SK-N-SH treated with all-trans-retinoic acid at 6 μM for 48 hours (cell line): Measurements from ENCODE around the gene CDK5RAP2.
A peak's percentile ranks its signal among the peaks of the same experiment; 100 is the strongest.

Source experiments
- ATAC-seq: fragments of 200-7000 bp; cut with Tn5 transposase; 3 replicates; pipeline ENCODE4 v1.9.1; 2020; ENCODE audit warnings: mild to moderate bottlenecking, moderate library complexity
- ARNTL ChIP-seq: fragments of 450-650 bp; formaldehyde crosslinking; IDR thresholded peaks from 2 replicates; pipeline ENCODE4 v1.5.0; 2020; ENCODE audit warnings: low read depth, mild to moderate bottlenecking, moderate library complexity, borderline replicate concordance
- BACH2 ChIP-seq: fragments of 250-450 bp; sonication (Bioruptor Pico); IDR thresholded peaks from 2 replicates; pipeline ENCODE4 v1.9.0; 2021; ENCODE audit warnings: mild to moderate bottlenecking, borderline replicate concordance
- CSDC2 ChIP-seq: fragments of 250-450 bp; sonication (Bioruptor Pico); IDR thresholded peaks from 2 replicates; pipeline ENCODE4 v1.5.0; 2020; ENCODE audit warnings: mild to moderate bottlenecking, moderate library complexity
- CSRNP3 ChIP-seq: fragments of 250-450 bp; sonication (Bioruptor Pico); IDR thresholded peaks from 2 replicates; pipeline ENCODE4 v1.5.1; 2021; ENCODE audit warnings: mild to moderate bottlenecking, moderate library complexity
- ESRRG ChIP-seq: fragments of 250-450 bp; sonication (Bioruptor Pico); IDR thresholded peaks from 2 replicates; pipeline ENCODE4 v1.6.1; 2021; ENCODE audit warnings: mild to moderate bottlenecking
- GLIS3 ChIP-seq: fragments of 250-450 bp; sonication (Bioruptor Pico); IDR thresholded peaks from 2 replicates; pipeline ENCODE4 v1.5.0; 2020; ENCODE audit warnings: mild to moderate bottlenecking, moderate library complexity
- ISL1 ChIP-seq: fragments of 250-450 bp; sonication (Bioruptor Pico); IDR thresholded peaks from 2 replicates; pipeline ENCODE4 v2.1.2; 2022; ENCODE audit warnings: mild to moderate bottlenecking, moderate library complexity
- OSR1 ChIP-seq: fragments of 250-450 bp; sonication (Bioruptor Pico); IDR thresholded peaks from 2 replicates; pipeline ENCODE4 v1.8.0; 2022; ENCODE audit warnings: moderate library complexity, mild to moderate bottlenecking, inconsistent platforms
- PATZ1 ChIP-seq: fragments of 250-450 bp; sonication (Bioruptor Pico); IDR thresholded peaks from 2 replicates; pipeline ENCODE4 v1.8.0; 2020; ENCODE audit warnings: mild to moderate bottlenecking, moderate library complexity, borderline replicate concordance
- POU6F1 ChIP-seq: fragments of 250-450 bp; sonication (Bioruptor Pico); IDR thresholded peaks from 2 replicates; pipeline ENCODE4 v1.8.0; 2021; ENCODE audit warnings: low read depth, mild to moderate bottlenecking, moderate library complexity, borderline replicate concordance
- PPARA ChIP-seq: fragments of 250-450 bp; sonication (Bioruptor Pico); IDR thresholded peaks from 2 replicates; pipeline ENCODE4 v1.5.0; 2020; ENCODE audit warnings: mild to moderate bottlenecking, borderline replicate concordance
- RARB ChIP-seq: fragments of 250-450 bp; sonication (Bioruptor Pico); IDR thresholded peaks from 2 replicates; pipeline ENCODE4 v1.8.0; 2021; ENCODE audit warnings: mild to moderate bottlenecking, moderate library complexity
- SNAI2 ChIP-seq: fragments of 250-450 bp; sonication (Bioruptor Pico); IDR thresholded peaks from 2 replicates; pipeline ENCODE4 v1.5.0; 2020; ENCODE audit warnings: mild to moderate bottlenecking, moderate library complexity
- TCF4 ChIP-seq: fragments of 250-450 bp; sonication (Bioruptor Pico); IDR thresholded peaks from 2 replicates; pipeline ENCODE4 v1.8.0; 2021; ENCODE audit warnings: mild to moderate bottlenecking, moderate library complexity, borderline replicate concordance
- TSHZ2 ChIP-seq: fragments of 250-450 bp; sonication (Bioruptor Pico); IDR thresholded peaks from 2 replicates; pipeline ENCODE4 v1.5.0; 2020; ENCODE audit warnings: mild to moderate bottlenecking, moderate library complexity
- ZC3H10 ChIP-seq: fragments of 250-450 bp; sonication (Bioruptor Pico); IDR thresholded peaks from 2 replicates; pipeline ENCODE4 v1.5.1; 2021; ENCODE audit warnings: mild to moderate bottlenecking, moderate library complexity
- ZFP3 ChIP-seq: fragments of 250-450 bp; sonication (Bioruptor Pico); IDR thresholded peaks from 2 replicates; pipeline ENCODE4 v1.5.0; 2020; ENCODE audit warnings: mild to moderate bottlenecking, moderate library complexity
- ZNF565 ChIP-seq: fragments of 450-650 bp; formaldehyde crosslinking; conservative IDR thresholded peaks from 2 replicates; pipeline ENCODE4 v1.5.0; 2020; ENCODE audit warnings: low read depth, mild to moderate bottlenecking, moderate library complexity
- ZNF70 ChIP-seq: fragments of 450-650 bp; formaldehyde crosslinking; IDR thresholded peaks from 2 replicates; pipeline ENCODE4 v1.5.0; 2020; ENCODE audit warnings: mild to moderate bottlenecking, moderate library complexity
- ZNF8 ChIP-seq: fragments of 450-650 bp; formaldehyde crosslinking; IDR thresholded peaks from 2 replicates; pipeline ENCODE4 v1.5.0; 2020; ENCODE audit warnings: mild to moderate bottlenecking, moderate library complexity

Gene CDK5RAP2

GRCh38 chr9:120394058-120394669, 185.8 kb downstream of the CDK5RAP2 start:
- peak; percentile 94 for ATAC-seq
- no peak for TF ChIP-seq ZNF8 (CRISPR knock-in tag)
- no peak for TF ChIP-seq TCF4 (CRISPR knock-in tag)
- no peak for TF ChIP-seq ARNTL (CRISPR knock-in tag)
- TF ChIP-seq OSR1 (CRISPR knock-in tag) = no peak
- TF ChIP-seq ZC3H10 = no peak
- TF ChIP-seq GLIS3 = no peak
- TF ChIP-seq SNAI2 (CRISPR knock-in tag) = no peak
- no peak for TF ChIP-seq CSDC2 (CRISPR knock-in tag)
- TF ChIP-seq TSHZ2 = no peak
- no peak for TF ChIP-seq ISL1 (CRISPR knock-in tag)
- no peak for TF ChIP-seq PATZ1
- TF ChIP-seq PPARA = no peak
- no peak for TF ChIP-seq ZNF70
- TF ChIP-seq CSRNP3 (CRISPR knock-in tag) = no peak

- peak; percentile 56 for ATAC-seq
- no peak for TF ChIP-seq BACH2 (CRISPR knock-in tag)
- TF ChIP-seq CSDC2 (CRISPR knock-in tag) = no peak
- no peak for TF ChIP-seq CSRNP3 (CRISPR knock-in tag)
- no peak for TF ChIP-seq ZNF8 (CRISPR knock-in tag)
- no peak for TF ChIP-seq ZNF565 (CRISPR knock-in tag)
- no peak for TF ChIP-seq GLIS3
- TF ChIP-seq ARNTL (CRISPR knock-in tag) = no peak
- TF ChIP-seq ZNF70 = no peak
- no peak for TF ChIP-seq SNAI2 (CRISPR knock-in tag)
- no peak for TF ChIP-seq TSHZ2
- no peak for TF ChIP-seq OSR1 (CRISPR knock-in tag)
- no peak for TF ChIP-seq POU6F1 (CRISPR knock-in tag)
- no peak for TF ChIP-seq ZFP3
- no peak for TF ChIP-seq PPARA
- no peak for TF ChIP-seq ZC3H10
- TF ChIP-seq ESRRG (CRISPR knock-in tag) = no peak
- TF ChIP-seq RARB (CRISPR knock-in tag) = no peak
Observed at GRCh38 chr9:120393386-120394057, 186.4 kb downstream of the CDK5RAP2 start.
